GM23248 (cell line): Measurements from ENCODE around the gene MTCH1.
"Not testable (repeated sequence)": the region's sequence is repeated elsewhere in the genome, so short reads cannot be mapped to it uniquely, and the experiment has no call there.

Source experiments
- EZH2 ChIP-seq: fragments of 200-600 bp; sonication (generic); IDR thresholded peaks from 2 replicates; pipeline ENCODE4 v1.6.1; 2018; ENCODE audit warnings: antibody characterized with exemption, mild to moderate bottlenecking; ENCODE audit not compliant: insufficient read depth, poor library complexity, severe bottlenecking
- EZH2phosphoT487 ChIP-seq: fragments of 200-600 bp; sonication (generic); IDR thresholded peaks from 2 replicates; pipeline ENCODE4 v1.6.1; 2018; ENCODE audit warnings: antibody characterized with exemption, moderate library complexity, mild to moderate bottlenecking, low read depth; ENCODE audit not compliant: insufficient read depth

DNA sequence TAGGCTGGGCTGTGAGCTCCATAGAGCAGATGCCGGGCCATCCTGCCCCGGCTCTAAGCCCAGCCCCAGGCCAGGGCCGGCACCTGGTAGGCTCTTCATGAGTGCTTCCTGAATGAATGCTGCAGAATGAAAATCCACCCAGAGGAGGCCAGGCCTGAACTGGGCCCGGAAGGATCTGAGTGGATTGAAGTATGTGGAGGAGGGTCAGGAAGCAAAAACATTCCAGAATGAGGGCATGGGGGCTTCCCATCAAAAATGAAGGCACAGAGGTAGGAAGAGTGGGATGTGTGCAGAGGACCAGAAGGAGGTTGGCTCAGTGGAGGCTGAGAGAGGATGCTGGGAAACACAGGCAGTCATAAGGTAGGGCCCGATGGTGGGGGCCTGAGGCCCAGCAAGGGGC, 47.0 kb downstream of the MTCH1 start:
- TF ChIP-seq EZH2phosphoT487, EZH2: not testable (repeated sequence)
